Measurements from ENCODE around the gene ZNF599.
"Not testable (repeated sequence)": the region's sequence is repeated elsewhere in the genome, so short reads cannot be mapped to it uniquely, and the experiment has no call there.

ZNF599 gene

GRCh38 chr19:34772697-34773554 is at the start of gene ZNF599:
ZNF599 (minus strand) TSS chr19:34773215; CDS start chr19:34772841, 374 bp downstream.
- DNase-seq (ENCODE audit: low spot score in 2 of 2) (peak; percentile 79 to 93), ATAC-seq (peak; percentile 98)
- Mint-ChIP-seq H3K4me1 (peaks cover 17% of the 10 kb centered on the region), H3K27ac (peak within 1 kb of the TSS; percentile 88), H3K4me3 (peak within 1 kb of the TSS; percentile 85), H3K9me3 (no peaks in the 10 kb centered on the region), H3K36me3 (peaks cover 4% of the 10 kb centered on the region)

- H3K9me3 Mint-ChIP-seq, result no peaks in the 10 kb centered on the region
- no peak for ATAC-seq
- no peak for DNase-seq (ENCODE audit: low spot score in 2 of 2)
- no peak overlapping the region for H3K4me3 Mint-ChIP-seq
- no peaks in the 10 kb centered on the region for H3K4me1 Mint-ChIP-seq
- no peaks in the 10 kb centered on the region for H3K36me3 Mint-ChIP-seq
- no peak overlapping the region for H3K27ac Mint-ChIP-seq
These were observed 45.3 kb upstream of the ZNF599 start for GRCh38 chr19:34818270-34818669.

- Mint-ChIP-seq H3K27ac (no peak overlapping the region), H3K4me1 (no peaks in the 10 kb centered on the region), H3K4me3 (no peak overlapping the region), H3K36me3 (no peaks in the 10 kb centered on the region), H3K9me3 (no peaks in the 10 kb centered on the region)
- DNase-seq (ENCODE audit: low spot score in 2 of 2) (peak in 1 of 2 donors; percentile 7), ATAC-seq (no peak)
These were observed 43.7 kb upstream of the ZNF599 start for GRCh38 chr19:34816708-34817107.

- H3K27ac Mint-ChIP-seq, result no peak overlapping the region
- H3K4me1 Mint-ChIP-seq, result no peaks in the 10 kb centered on the region
- H3K36me3 Mint-ChIP-seq, result no peaks in the 10 kb centered on the region
- peaks cover 2% of the 10 kb centered on the region for H3K9me3 Mint-ChIP-seq
- ATAC-seq (no peak), DNase-seq (ENCODE audit: low spot score in 2 of 2) (no peak)
- H3K4me3 Mint-ChIP-seq, result no peak overlapping the region
These were observed 35.6 kb upstream of the ZNF599 start for GRCh38 chr19:34808566-34808965.

- no peak for ATAC-seq
- Mint-ChIP-seq H3K36me3 (no peaks in the 10 kb centered on the region), H3K4me3 (no peak overlapping the region), H3K27ac (no peak overlapping the region), H3K9me3 (peaks cover 2% of the 10 kb centered on the region), H3K4me1 (no peaks in the 10 kb centered on the region)
- DNase-seq (ENCODE audit: low spot score in 2 of 2), result no peak
These were observed 34.2 kb upstream of the ZNF599 start for GRCh38 chr19:34806976-34807860.

GRCh38 chr19:34804115-34804514 is 31.1 kb upstream of the ZNF599 start:
- peak in 1 of 2 donors; percentile 32 for DNase-seq (ENCODE audit: low spot score in 2 of 2)
- ATAC-seq, result no peak
- no peaks in the 10 kb centered on the region for H3K4me1 Mint-ChIP-seq
- H3K9me3 Mint-ChIP-seq, result no peaks in the 10 kb centered on the region
- H3K4me3 Mint-ChIP-seq, result no peak overlapping the region
- H3K36me3 Mint-ChIP-seq, result no peaks in the 10 kb centered on the region
- no peak overlapping the region for H3K27ac Mint-ChIP-seq

- not testable (repeated sequence) for H3K27ac Mint-ChIP-seq; DNase-seq (ENCODE audit: low spot score in 2 of 2); H3K9me3 Mint-ChIP-seq; H3K4me3 Mint-ChIP-seq; ATAC-seq; H3K36me3 Mint-ChIP-seq
- H3K4me1 Mint-ChIP-seq, result peaks cover 13% of the 10 kb centered on the region
These were observed 23.9 kb upstream of the ZNF599 start for GRCh38 chr19:34796953-34797352.

- peaks cover 13% of the 10 kb centered on the region for H3K4me1 Mint-ChIP-seq
- no peak overlapping the region for H3K27ac Mint-ChIP-seq
- peak overlapping the region; percentile 14 for H3K4me3 Mint-ChIP-seq
- DNase-seq (ENCODE audit: low spot score in 2 of 2), result no peak
- no peak for ATAC-seq
- no peaks in the 10 kb centered on the region for H3K9me3 Mint-ChIP-seq
- H3K36me3 Mint-ChIP-seq, result no peaks in the 10 kb centered on the region
These were observed 21.3 kb upstream of the ZNF599 start for GRCh38 chr19:34794066-34794960.

- Mint-ChIP-seq H3K4me1 (peaks cover 13% of the 10 kb centered on the region), H3K4me3 (peak overlapping the region; percentile 14), H3K36me3 (no peaks in the 10 kb centered on the region), H3K27ac (peak overlapping the region; percentile 47), H3K9me3 (no peaks in the 10 kb centered on the region)
- no peak for ATAC-seq
- DNase-seq (ENCODE audit: low spot score in 2 of 2), result no peak
These were observed 20.6 kb upstream of the ZNF599 start for GRCh38 chr19:34793565-34793964.

- no peaks in the 10 kb centered on the region for H3K36me3 Mint-ChIP-seq
- no peak for ATAC-seq
- H3K27ac Mint-ChIP-seq, result no peak overlapping the region
- H3K9me3 Mint-ChIP-seq, result no peaks in the 10 kb centered on the region
- peaks cover 3% of the 10 kb centered on the region for H3K4me1 Mint-ChIP-seq
- DNase-seq (ENCODE audit: low spot score in 2 of 2), result no peak
- H3K4me3 Mint-ChIP-seq, result no peak overlapping the region
These were observed 15.1 kb upstream of the ZNF599 start for GRCh38 chr19:34788074-34788473.

GRCh38 chr19:34787059-34787824 is 14.2 kb upstream of the ZNF599 start:
- no peak overlapping the region for H3K4me3 Mint-ChIP-seq
- ATAC-seq (no peak), DNase-seq (ENCODE audit: low spot score in 2 of 2) (no peak)
- no peaks in the 10 kb centered on the region for H3K4me1 Mint-ChIP-seq
- no peak overlapping the region for H3K27ac Mint-ChIP-seq
- H3K9me3 Mint-ChIP-seq, result no peaks in the 10 kb centered on the region
- no peaks in the 10 kb centered on the region for H3K36me3 Mint-ChIP-seq

- ATAC-seq (no peak), DNase-seq (ENCODE audit: low spot score in 2 of 2) (no peak)
- H3K36me3 Mint-ChIP-seq, result no peaks in the 10 kb centered on the region
- no peak overlapping the region for H3K27ac Mint-ChIP-seq
- no peak overlapping the region for H3K4me3 Mint-ChIP-seq
- H3K9me3 Mint-ChIP-seq, result no peaks in the 10 kb centered on the region
- no peaks in the 10 kb centered on the region for H3K4me1 Mint-ChIP-seq
These were observed 13.2 kb upstream of the ZNF599 start for GRCh38 chr19:34786236-34786635.

- Mint-ChIP-seq H3K36me3 (no peaks in the 10 kb centered on the region), H3K4me3 (no peak overlapping the region), H3K27ac (no peak overlapping the region), H3K9me3 (no peaks in the 10 kb centered on the region), H3K4me1 (no peaks in the 10 kb centered on the region)
- ATAC-seq (no peak), DNase-seq (ENCODE audit: low spot score in 2 of 2) (no peak)
These were observed 6.6 kb upstream of the ZNF599 start for GRCh38 chr19:34779652-34780051.

GRCh38 chr19:34778342-34778741 is 5.3 kb upstream of the ZNF599 start:
- Mint-ChIP-seq H3K36me3 (no peaks in the 10 kb centered on the region), H3K4me1 (peaks cover under 1% of the 10 kb centered on the region), H3K9me3 (no peaks in the 10 kb centered on the region), H3K27ac (no peak overlapping the region), H3K4me3 (no peak overlapping the region)
- ATAC-seq (no peak), DNase-seq (ENCODE audit: low spot score in 2 of 2) (no peak)
